HEK293 (cell line): Measurements from ENCODE around the gene THBD.

Experiments used
- CTCF ChIA-PET: fragments of 350-600 bp; formaldehyde crosslinking; extraction: SDS; loops from one replicate; lab custom pipeline; 2021; ENCODE audit warnings: antibody characterized with exemption; lab: Yijun Ruan, JAX
- POLR2A ChIA-PET: fragments of 300-600 bp; formaldehyde crosslinking; extraction: SDS; loops from one replicate; lab custom pipeline; 2020; ENCODE audit warnings: antibody characterized with exemption, inconsistent platforms; lab: Yijun Ruan, JAX
- H3K27ac ChIP-seq: fragments of 200-500 bp; sonication (Bioruptor generic); 2 replicates; pipeline ENCODE4 v1.5.1; 2014; ENCODE audit warnings: low read depth, low read length, control low read depth, inconsistent platforms; ENCODE audit errors: extremely low read depth
- H3K36me3 ChIP-seq, 2 experiments: fragments of 200-500 bp in 1 of 2; sonication (Bioruptor generic) in 1 of 2; 1 replicate in 1 of 2; 2 replicates in 1 of 2; pipeline ENCODE4 v1.5.1; 2014 to 2017; ENCODE audit warnings: inconsistent platforms in 2 of 2, low read length in 2 of 2; ENCODE audit not compliant: control insufficient read depth in 2 of 2, insufficient read depth in 1 of 2
- H3K4me1 ChIP-seq: fragments of 200-500 bp; sonication (Bioruptor generic); 2 replicates; pipeline ENCODE4 v1.5.1; 2014; ENCODE audit warnings: mild to moderate bottlenecking, low read length, inconsistent platforms; ENCODE audit not compliant: control insufficient read depth, insufficient read depth
- H3K4me3 ChIP-seq: 2 replicates; pipeline ENCODE4 v1.5.1; 2011; ENCODE audit warnings: low read depth, mild to moderate bottlenecking, control low read depth, low read length, moderate library complexity
- H3K9me3 ChIP-seq: fragments of 200-500 bp; sonication (Bioruptor generic); 2 replicates; pipeline ENCODE4 v1.5.1; 2014; ENCODE audit warnings: low read depth, low read length, inconsistent platforms; ENCODE audit not compliant: control insufficient read depth, insufficient read depth
- CTCF ChIP-seq: fragments of 450-650 bp; formaldehyde crosslinking; IDR thresholded peaks from 2 replicates; pipeline ENCODE4 v1.5.1; 2016; ENCODE audit warnings: missing biosample characterization, missing genetic modification characterization
- MZF1 ChIP-seq: fragments of 450-650 bp; formaldehyde crosslinking; IDR thresholded peaks from 2 replicates; pipeline ENCODE4 v1.5.1; 2017; ENCODE audit warnings: missing biosample characterization, missing genetic modification characterization, borderline replicate concordance
- PRDM10 ChIP-seq: fragments of 450-650 bp; formaldehyde crosslinking; IDR thresholded peaks from 2 replicates; pipeline ENCODE4 v1.5.1; 2016; ENCODE audit warnings: missing biosample characterization, missing genetic modification characterization
- ZBTB10 ChIP-seq: fragments of 450-650 bp; formaldehyde crosslinking; IDR thresholded peaks from 2 replicates; pipeline ENCODE4 v1.5.1; 2016; ENCODE audit warnings: missing biosample characterization, missing genetic modification characterization
- ZBTB26 ChIP-seq: fragments of 450-650 bp; formaldehyde crosslinking; optimal IDR thresholded peaks from 2 replicates; pipeline ENCODE3; 2016; ENCODE audit warnings: missing biosample characterization, mild to moderate bottlenecking, missing genetic modification characterization
- ZBTB44 ChIP-seq: fragments of 450-650 bp; IDR thresholded peaks from 2 replicates; pipeline ENCODE4 v1.5.1; 2018; ENCODE audit warnings: missing biosample characterization, mild to moderate bottlenecking, missing genetic modification characterization
- ZBTB8A ChIP-seq: fragments of 450-650 bp; formaldehyde crosslinking; IDR thresholded peaks from 2 replicates; pipeline ENCODE4 v1.5.1; 2016; ENCODE audit warnings: missing biosample characterization, missing genetic modification characterization
- ZFHX2 ChIP-seq: fragments of 450-650 bp; formaldehyde crosslinking; conservative IDR thresholded peaks from 2 replicates; pipeline ENCODE4 v1.5.1; 2016; ENCODE audit warnings: missing biosample characterization, missing genetic modification characterization
- ZFP37 ChIP-seq: fragments of 450-650 bp; formaldehyde crosslinking; IDR thresholded peaks from 2 replicates; pipeline ENCODE4 v1.5.1; 2016; ENCODE audit warnings: missing biosample characterization, missing genetic modification characterization
- ZNF148 ChIP-seq: fragments of 450-650 bp; formaldehyde crosslinking; IDR thresholded peaks from 2 replicates; pipeline ENCODE4 v1.5.0; 2017; ENCODE audit warnings: missing biosample characterization, missing genetic modification characterization, borderline replicate concordance
- ZNF174 ChIP-seq: fragments of 450-650 bp; formaldehyde crosslinking; IDR thresholded peaks from 2 replicates; pipeline ENCODE4 v1.5.0; 2017; ENCODE audit warnings: missing biosample characterization, mild to moderate bottlenecking, missing genetic modification characterization
- ZNF211 ChIP-seq: fragments of 450-650 bp; formaldehyde crosslinking; IDR thresholded peaks from 2 replicates; pipeline ENCODE4 v1.5.1; 2016; ENCODE audit warnings: low read depth, missing biosample characterization, missing genetic modification characterization
- ZNF266 ChIP-seq: fragments of 450-650 bp; formaldehyde crosslinking; IDR thresholded peaks from 2 replicates; pipeline ENCODE4 v1.5.1; 2016; ENCODE audit warnings: missing biosample characterization, missing genetic modification characterization, low read depth
- ZNF274 ChIP-seq, 2 experiments: fragments of 200-500 bp in 1 of 2; fragments of 450-650 bp in 1 of 2; sonication (Bioruptor generic) in 1 of 2; formaldehyde crosslinking in 1 of 2; IDR thresholded peaks; 2 replicates each; pipeline versions ENCODE4 v1.5.1 to v1.6.1; 2014 to 2016; ENCODE audit warnings: borderline replicate concordance in 1 of 2, inconsistent platforms in 1 of 2, low read length in 1 of 2, missing biosample characterization in 1 of 2, missing genetic modification characterization in 1 of 2
- ZNF324 ChIP-seq: fragments of 450-650 bp; formaldehyde crosslinking; IDR thresholded peaks from 2 replicates; pipeline ENCODE4 v1.5.1; 2016; ENCODE audit warnings: missing biosample characterization, missing genetic modification characterization
- ZNF404 ChIP-seq: fragments of 450-650 bp; formaldehyde crosslinking; IDR thresholded peaks from 2 replicates; pipeline ENCODE4 v1.5.1; 2017; ENCODE audit warnings: missing biosample characterization, missing genetic modification characterization
- ZNF555 ChIP-seq: fragments of 450-650 bp; formaldehyde crosslinking; conservative IDR thresholded peaks from 2 replicates; pipeline ENCODE4 v1.5.1; 2017; ENCODE audit warnings: missing biosample characterization, mild to moderate bottlenecking, missing genetic modification characterization, inconsistent platforms
- ZNF600 ChIP-seq: fragments of 450-650 bp; formaldehyde crosslinking; IDR thresholded peaks from 2 replicates; pipeline ENCODE4 v1.5.1; 2016; ENCODE audit warnings: missing biosample characterization, missing genetic modification characterization
- ZNF664 ChIP-seq: fragments of 450-650 bp; formaldehyde crosslinking; IDR thresholded peaks from 2 replicates; pipeline ENCODE4 v1.5.1; 2016; ENCODE audit warnings: missing biosample characterization, missing genetic modification characterization
- ZNF701 ChIP-seq: fragments of 450-650 bp; formaldehyde crosslinking; IDR thresholded peaks from 2 replicates; pipeline ENCODE4 v1.5.1; 2016; ENCODE audit warnings: missing biosample characterization, missing genetic modification characterization
- ZNF76 ChIP-seq: fragments of 450-650 bp; formaldehyde crosslinking; IDR thresholded peaks from 2 replicates; pipeline ENCODE4; 2016; ENCODE audit warnings: low read depth, missing biosample characterization, missing genetic modification characterization, borderline replicate concordance

Gene THBD

GRCh38 chr20:23048283-23049200 lies 930 bp downstream of the THBD start:
- POLR2A ChIA-PET = no interaction called here
- H3K36me3 ChIP-seq = no peaks in the 10 kb centered on the region
- H3K4me3 ChIP-seq = peak overlapping the region; percentile 21
- no peaks in the 10 kb centered on the region for H3K4me1 ChIP-seq
- H3K27ac ChIP-seq = no peak overlapping the region; the same call in 1 of the 2 replicates
- no peaks in the 10 kb centered on the region for H3K9me3 ChIP-seq
- CTCF ChIA-PET = interaction anchor here (0.7 kb wide), 1 partner anchor 157 kb away, joined by 3 read pairs; no protein-coding TSS in a partner anchor
- TF ChIP-seq ZNF404 (tag by site-specific recombination) (no peak), ZFP37 (tag by site-specific recombination) (0 out of 2 replicates have a peak, but pooled peaks have one; percentile 24), ZBTB8A (peak; percentile 69), ZNF148 (tag by site-specific recombination) (no peak), ZBTB10 (tag by site-specific recombination) (no peak), ZNF174 (tag by site-specific recombination) (no peak), ZBTB44 (tag by site-specific recombination) (peak; percentile 48; the same call in 1 of the 2 replicates), MZF1 (tag by site-specific recombination) (no peak), ZNF600 (tag by site-specific recombination) (peak; percentile 26; the same call in 1 of the 2 replicates), ZBTB26 (tag by site-specific recombination) (peak; percentile 20), ZNF324 (tag by site-specific recombination) (no peak), ZNF664 (tag by site-specific recombination) (no peak), ZNF76 (tag by site-specific recombination) (peak; percentile 35; the same call in 1 of the 2 replicates), ZNF555 (no peak), ZNF701 (no peak), ZNF266 (tag by site-specific recombination) (no peak), CTCF (tag by site-specific recombination) (peak; percentile 63), ZNF211 (tag by site-specific recombination) (no peak), ZFHX2 (tag by site-specific recombination) (no peak), ZNF274 (IDR thresholded peaks at IDR 0.05; ENCODE audit: low read length) (no peak), ZNF274 (tag by site-specific recombination; IDR thresholded peaks at IDR 0.05; ENCODE audit: borderline replicate concordance) (no peak), PRDM10 (tag by site-specific recombination) (0 out of 2 replicates have a peak, but pooled peaks have one; percentile 22)
